HG03520 (cell line): Measurements from ENCODE around the gene SLC35G3.
"Not testable (repeated sequence)": the region's sequence is repeated elsewhere in the genome, so short reads cannot be mapped to it uniquely, and the experiment has no call there.

ENCODE experiments used
- ATAC-seq: cut with Tn5 transposase; IDR thresholded peaks from one replicate; pipeline ENCODE4 v1.9.1; 2021; ENCODE audit warnings: mild to moderate bottlenecking, moderate library complexity; ENCODE audit not compliant: unreplicated experiment

The SLC35G3 gene

GRCh38 chr17:35212668-35213067 is 18.5 kb upstream of the SLC35G3 start:
- no peak for ATAC-seq

GRCh38 chr17:35210741-35211140 is 16.5 kb upstream of the SLC35G3 start:
- ATAC-seq = no peak

GRCh38 chr17:35202582-35202981 is 8.4 kb upstream of the SLC35G3 start:
- ATAC-seq = not testable (repeated sequence)

- ATAC-seq = not testable (repeated sequence)
Observed at GRCh38 chr17:35195062-35195461, 869 bp upstream of the SLC35G3 start.

- ATAC-seq = no peak
Observed at GRCh38 chr17:35192708-35193107, 1.5 kb downstream of the SLC35G3 start.

- no peak for ATAC-seq
Observed at GRCh38 chr17:35191001-35191695, 3.0 kb downstream of the SLC35G3 start.

- ATAC-seq = no peak
Observed at GRCh38 chr17:35189291-35189690, 4.9 kb downstream of the SLC35G3 start.

GRCh38 chr17:35188111-35188510 is 6.1 kb downstream of the SLC35G3 start:
- ATAC-seq = no peak

GRCh38 chr17:35187481-35187880 is 6.7 kb downstream of the SLC35G3 start:
- no peak for ATAC-seq

GRCh38 chr17:35185849-35186248 is 8.3 kb downstream of the SLC35G3 start:
- ATAC-seq = no peak

- no peak for ATAC-seq
Observed at GRCh38 chr17:35184274-35184673, 9.9 kb downstream of the SLC35G3 start.

GRCh38 chr17:35183332-35183731 is 10.9 kb downstream of the SLC35G3 start:
- no peak for ATAC-seq

GRCh38 chr17:35179379-35179778 is 14.8 kb downstream of the SLC35G3 start:
- not testable (repeated sequence) for ATAC-seq

GRCh38 chr17:35176897-35177296 is 17.3 kb downstream of the SLC35G3 start:
- ATAC-seq = no peak

- ATAC-seq = no peak
Observed at GRCh38 chr17:35175638-35176415, 18.4 kb downstream of the SLC35G3 start.

GRCh38 chr17:35174835-35175334 is 19.3 kb downstream of the SLC35G3 start:
- no peak for ATAC-seq

- ATAC-seq = not testable (repeated sequence)
Observed at GRCh38 chr17:35172321-35172720, 21.9 kb downstream of the SLC35G3 start.

GRCh38 chr17:35171834-35172233 is 22.4 kb downstream of the SLC35G3 start:
- no peak for ATAC-seq

- no peak for ATAC-seq
Observed at GRCh38 chr17:35170968-35171771, 23.0 kb downstream of the SLC35G3 start.

GRCh38 chr17:35169835-35170363 is 24.3 kb downstream of the SLC35G3 start:
- no peak for ATAC-seq

- no peak for ATAC-seq
Observed at GRCh38 chr17:35167666-35168065, 26.5 kb downstream of the SLC35G3 start.
